Mesendoderm (in vitro differentiated cells): ENCODE data around the gene FGGY.

ENCODE experiments used
- DNase-seq: peaks from one replicate; pipeline ENCODE4 v3.0.0; 2013
- H2AK5ac ChIP-seq: 2 replicates; pipeline ENCODE4 v1.6.1; 2013; ENCODE audit warnings: low read length, inconsistent platforms
- H2BK120ac ChIP-seq: 2 replicates; pipeline ENCODE4 v1.6.1; 2013; ENCODE audit warnings: low read depth, mild to moderate bottlenecking, low read length, moderate library complexity, mixed read lengths
- H2BK15ac ChIP-seq: replicated peaks from 2 replicates; pipeline ENCODE4 v1.6.1; 2013; ENCODE audit warnings: low read depth, mild to moderate bottlenecking, moderate library complexity
- H2BK5ac ChIP-seq: 2 replicates; pipeline ENCODE4 v1.6.1; 2013; ENCODE audit warnings: low read length, inconsistent platforms
- H3K18ac ChIP-seq: 2 replicates; pipeline ENCODE4 v1.6.1; 2013; ENCODE audit warnings: mild to moderate bottlenecking, low read length, mixed read lengths
- H3K23ac ChIP-seq: one replicate; pipeline ENCODE4 v1.6.1; 2013; ENCODE audit warnings: low read length
- H3K27ac ChIP-seq: 2 replicates; pipeline ENCODE4 v1.5.1; 2013; ENCODE audit warnings: low read depth, mild to moderate bottlenecking, inconsistent platforms, low read length, moderate library complexity
- H3K27me3 ChIP-seq: 2 replicates; pipeline ENCODE4 v1.6.1; 2013; ENCODE audit warnings: low read length, control low read depth, mild to moderate bottlenecking, inconsistent platforms; ENCODE audit not compliant: insufficient read depth, poor library complexity
- H3K36me3 ChIP-seq: 2 replicates; pipeline ENCODE4 v1.6.1; 2013; ENCODE audit warnings: low read length, inconsistent platforms; ENCODE audit not compliant: control insufficient read depth, insufficient read depth
- H3K4ac ChIP-seq: one replicate; pipeline ENCODE4 v1.6.1; 2013; ENCODE audit warnings: low read depth, mild to moderate bottlenecking, low read length, moderate library complexity
- H3K4me1 ChIP-seq: 2 replicates; pipeline ENCODE4 v1.6.1; 2013; ENCODE audit warnings: low read depth, low read length, inconsistent platforms; ENCODE audit not compliant: control insufficient read depth
- H3K4me2 ChIP-seq: 2 replicates; pipeline ENCODE4 v1.6.1; 2013; ENCODE audit warnings: low read length
- H3K4me3 ChIP-seq: 2 replicates; pipeline ENCODE4 v1.5.1; 2013; ENCODE audit warnings: mild to moderate bottlenecking, low read length
- H3K56ac ChIP-seq: one replicate; pipeline ENCODE4 v1.6.1; 2013; ENCODE audit warnings: low read length
- H3K79me1 ChIP-seq: 2 replicates; pipeline ENCODE4 v1.6.1; 2013; ENCODE audit warnings: low read length, inconsistent platforms
- H3K79me2 ChIP-seq: 2 replicates; pipeline ENCODE4 v1.6.1; 2013; ENCODE audit warnings: mild to moderate bottlenecking, low read length; ENCODE audit not compliant: control insufficient read depth, insufficient read depth
- H3K9ac ChIP-seq: 2 replicates; pipeline ENCODE4 v1.6.1; 2013; ENCODE audit warnings: low read length, inconsistent platforms
- H4K5ac ChIP-seq: one replicate; pipeline ENCODE4 v1.6.1; 2013; ENCODE audit warnings: low read length
- H4K8ac ChIP-seq: one replicate; pipeline ENCODE4 v1.6.1; 2013; ENCODE audit warnings: low read depth, mild to moderate bottlenecking, control low read depth, low read length, moderate library complexity
- WGBS: extraction: QIAGEN DNeasy Blood & Tissue Kit; methylation state at CpG from one replicate; pipeline ENCODE4 v1.1.7; 2013; ENCODE audit warnings: low lambda C conversion rate, missing lambda C conversion rate; ENCODE audit not compliant: insufficient coverage; ENCODE audit errors: extremely low coverage; 5-methylcytosine and 5-hydroxymethylcytosine counted together

The FGGY gene

DNA sequence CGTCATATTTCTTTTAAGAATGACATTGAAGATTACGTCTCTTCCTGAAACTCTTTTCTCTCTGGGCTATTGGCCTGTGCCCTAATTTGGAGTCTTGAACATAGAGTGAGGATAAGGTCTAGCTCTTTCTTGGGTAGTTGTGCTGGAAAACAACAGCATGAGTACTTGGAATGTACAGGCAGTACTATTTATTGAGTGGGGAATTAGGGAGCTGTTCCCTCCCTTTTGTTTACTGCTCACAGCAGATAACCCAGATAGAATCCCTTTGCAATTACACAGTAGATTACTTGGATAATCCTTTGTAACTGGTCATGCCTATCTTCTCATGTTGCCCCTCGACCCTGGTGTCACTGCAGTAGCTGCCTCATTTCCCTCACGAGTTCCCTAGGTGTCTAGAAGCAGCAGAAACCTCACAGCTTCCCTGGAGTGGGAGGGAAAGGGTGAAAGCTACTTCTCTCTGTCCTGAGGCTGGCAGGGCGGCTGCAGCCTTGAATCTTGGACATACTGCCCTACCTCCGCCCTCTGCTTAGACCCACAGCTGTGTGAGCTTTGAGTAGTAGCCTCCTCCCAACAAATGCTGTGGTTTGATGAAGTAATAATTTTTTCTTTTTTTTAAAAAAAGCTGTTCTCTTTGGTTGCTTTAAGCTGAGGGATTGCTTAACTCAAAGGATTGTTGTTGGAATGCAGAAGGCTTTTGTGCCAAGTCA lies 70.6 kb downstream of the FGGY start:
- no CpG with 5 or more reads among the region's 6 CpGs for WGBS
- Histone ChIP-seq H2BK120ac (no peak overlapping the region), H3K79me1 (no peaks in the 10 kb centered on the region), H3K9ac (no peak overlapping the region), H3K79me2 (no peaks in the 10 kb centered on the region), H3K4me2 (no peak overlapping the region), H3K4ac (no peak overlapping the region), H3K36me3 (no peaks in the 10 kb centered on the region), H3K56ac (no peak overlapping the region), H2BK5ac (no peak overlapping the region), H2BK15ac (no peak overlapping the region), H3K23ac (no peak overlapping the region), H3K4me1 (no peaks in the 10 kb centered on the region), H3K27me3 (no peaks in the 10 kb centered on the region), H2AK5ac (no peak overlapping the region), H3K27ac (no peak overlapping the region), H3K18ac (no peak overlapping the region), H4K8ac (no peak overlapping the region), H3K4me3 (no peak overlapping the region), H4K5ac (no peak overlapping the region)
- peak; percentile 44 for DNase-seq

DNA sequence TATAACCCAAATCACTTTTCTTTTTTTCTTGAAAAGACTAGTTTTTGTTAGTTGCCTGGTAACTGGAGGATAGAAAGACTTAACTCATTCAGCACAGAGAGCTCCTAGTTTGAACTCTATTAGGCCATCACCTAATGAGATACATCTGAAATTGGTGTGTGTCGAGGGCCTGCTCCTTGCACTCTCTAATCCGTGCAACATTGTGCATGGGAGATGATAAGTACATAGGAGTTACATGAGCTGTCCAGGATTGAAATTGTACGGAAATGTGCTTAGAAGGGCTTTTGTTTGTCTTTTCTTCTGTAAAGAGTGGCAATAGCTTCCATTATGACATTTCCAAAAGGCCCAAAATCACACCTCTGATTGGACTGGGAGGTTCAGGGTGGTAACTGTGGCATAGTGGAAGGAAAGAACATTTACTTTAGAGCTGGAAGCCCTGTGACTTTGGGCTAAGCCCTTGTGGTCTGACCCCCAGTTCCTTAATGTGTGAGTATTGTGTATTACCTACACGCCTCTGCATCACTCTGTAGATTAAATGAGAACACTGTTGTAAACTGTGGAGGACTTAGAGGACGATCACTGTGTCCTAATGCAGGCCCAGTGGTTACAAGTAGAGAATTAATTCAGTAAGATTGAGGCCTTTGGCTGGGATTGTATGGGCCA lies 71.2 kb downstream of the FGGY start:
- no peak overlapping the region for H3K23ac ChIP-seq
- H2BK5ac ChIP-seq = no peak overlapping the region
- H3K79me2 ChIP-seq = no peaks in the 10 kb centered on the region
- no peaks in the 10 kb centered on the region for H3K79me1 ChIP-seq
- no peak overlapping the region for H3K9ac ChIP-seq
- no peaks in the 10 kb centered on the region for H3K36me3 ChIP-seq
- H4K5ac ChIP-seq = no peak overlapping the region
- H3K56ac ChIP-seq = no peak overlapping the region
- no peak for DNase-seq
- H3K18ac ChIP-seq = no peak overlapping the region
- WGBS = no CpG with 5 or more reads among the region's 5 CpGs
- no peaks in the 10 kb centered on the region for H3K4me1 ChIP-seq
- no peak overlapping the region for H2BK120ac ChIP-seq
- no peak overlapping the region for H3K27ac ChIP-seq
- no peak overlapping the region for H3K4ac ChIP-seq
- no peak overlapping the region for H4K8ac ChIP-seq
- H2AK5ac ChIP-seq = no peak overlapping the region
- no peak overlapping the region for H3K4me3 ChIP-seq
- no peak overlapping the region for H3K4me2 ChIP-seq
- no peaks in the 10 kb centered on the region for H3K27me3 ChIP-seq
- no peak overlapping the region for H2BK15ac ChIP-seq

DNA sequence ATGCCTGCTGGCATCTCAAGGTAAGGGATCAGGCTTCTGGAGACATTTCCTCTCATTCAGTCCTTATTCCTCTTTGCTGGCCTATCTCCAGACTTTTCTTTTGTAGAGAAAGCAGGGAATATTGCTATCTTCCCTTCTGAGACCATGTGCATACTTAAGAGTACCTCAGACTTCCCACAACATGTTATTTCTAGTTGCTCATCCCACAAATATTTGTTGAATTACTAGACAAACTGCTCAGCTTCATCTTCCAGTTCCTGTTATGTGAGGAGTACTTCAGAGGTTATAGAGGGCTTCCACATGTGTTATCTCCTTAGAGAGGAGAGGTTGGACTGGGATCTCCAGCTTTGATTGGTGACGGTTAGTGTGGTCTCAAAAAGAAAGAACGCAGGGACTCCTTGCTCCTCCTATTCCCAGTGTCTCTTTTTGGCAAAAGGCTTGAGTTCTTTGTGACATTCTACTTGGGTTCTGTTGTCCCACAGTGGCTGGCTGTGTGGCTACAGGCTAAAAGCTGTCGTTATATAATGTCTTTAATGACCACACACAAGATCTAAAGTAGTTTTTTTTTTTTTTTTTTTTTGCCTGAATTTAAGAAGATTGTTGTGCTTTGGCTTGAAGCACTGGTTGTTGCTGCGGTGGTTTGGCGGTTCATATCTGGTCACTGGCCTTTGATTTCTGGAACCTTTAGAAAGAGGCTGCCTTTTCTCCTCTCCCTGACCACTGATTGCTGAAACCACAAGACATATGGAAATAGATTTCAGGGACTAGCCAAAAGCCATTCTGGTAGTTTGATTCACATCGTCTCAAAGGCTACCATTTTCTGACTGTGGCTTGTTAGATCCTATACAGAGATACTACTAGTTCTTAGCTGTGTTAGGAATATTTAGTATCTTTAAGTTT lies 78.7 kb downstream of the FGGY start:
- Histone ChIP-seq H3K79me1 (no peaks in the 10 kb centered on the region), H4K5ac (no peak overlapping the region), H3K18ac (no peak overlapping the region), H3K79me2 (no peaks in the 10 kb centered on the region), H3K4me2 (no peak overlapping the region), H2BK120ac (no peak overlapping the region), H4K8ac (no peak overlapping the region), H2AK5ac (no peak overlapping the region), H3K36me3 (no peaks in the 10 kb centered on the region), H3K4me3 (no peak overlapping the region), H3K23ac (no peak overlapping the region), H3K27me3 (no peaks in the 10 kb centered on the region), H3K56ac (no peak overlapping the region), H3K9ac (no peak overlapping the region), H2BK15ac (no peak overlapping the region), H3K4me1 (no peaks in the 10 kb centered on the region), H3K4ac (no peak overlapping the region), H3K27ac (no peak overlapping the region), H2BK5ac (no peak overlapping the region)
- no CpG with 5 or more reads among the region's 6 CpGs for WGBS
- no peak for DNase-seq

GRCh38 chr1:59377350-59377904 lies 80.5 kb downstream of the FGGY start:
- Histone ChIP-seq H3K4ac (no peak overlapping the region), H2BK15ac (no peak overlapping the region), H4K5ac (no peak overlapping the region), H3K36me3 (no peaks in the 10 kb centered on the region), H3K79me2 (no peaks in the 10 kb centered on the region), H4K8ac (no peak overlapping the region), H2BK5ac (no peak overlapping the region), H2AK5ac (no peak overlapping the region), H3K27ac (no peak overlapping the region), H3K9ac (no peak overlapping the region), H3K4me1 (no peaks in the 10 kb centered on the region), H3K79me1 (no peaks in the 10 kb centered on the region), H2BK120ac (no peak overlapping the region), H3K23ac (no peak overlapping the region), H3K27me3 (no peaks in the 10 kb centered on the region), H3K18ac (no peak overlapping the region), H3K56ac (no peak overlapping the region), H3K4me2 (no peak overlapping the region), H3K4me3 (no peak overlapping the region)
- no peak for DNase-seq
- WGBS = no CpG with 5 or more reads among the region's 3 CpGs

- H4K8ac ChIP-seq = no peak overlapping the region
- H2BK120ac ChIP-seq = no peak overlapping the region
- DNase-seq = no peak
- WGBS = no CpG with 5 or more reads among the region's 7 CpGs
- no peaks in the 10 kb centered on the region for H3K4me1 ChIP-seq
- no peaks in the 10 kb centered on the region for H3K79me2 ChIP-seq
- H3K36me3 ChIP-seq = no peaks in the 10 kb centered on the region
- H4K5ac ChIP-seq = no peak overlapping the region
- no peak overlapping the region for H3K23ac ChIP-seq
- no peak overlapping the region for H3K4ac ChIP-seq
- H3K56ac ChIP-seq = no peak overlapping the region
- H3K4me3 ChIP-seq = no peak overlapping the region
- no peak overlapping the region for H3K27ac ChIP-seq
- no peak overlapping the region for H3K9ac ChIP-seq
- no peaks in the 10 kb centered on the region for H3K79me1 ChIP-seq
- H3K4me2 ChIP-seq = no peak overlapping the region
- no peaks in the 10 kb centered on the region for H3K27me3 ChIP-seq
- no peak overlapping the region for H2BK5ac ChIP-seq
- H2BK15ac ChIP-seq = no peak overlapping the region
- H3K18ac ChIP-seq = no peak overlapping the region
- no peak overlapping the region for H2AK5ac ChIP-seq
Observed at GRCh38 chr1:59378621-59379370, 81.9 kb downstream of the FGGY start.
